HG03103 (cell line): ENCODE measurements around the gene KRTAP9-3.
"Not testable (repeated sequence)": the region's sequence is repeated elsewhere in the genome, so short reads cannot be mapped to it uniquely, and the experiment has no call there.

Experiments
- ATAC-seq: cut with Tn5 transposase; IDR thresholded peaks from one replicate; pipeline ENCODE4 v1.9.1; 2021; ENCODE audit warnings: low read depth; ENCODE audit not compliant: unreplicated experiment

Gene KRTAP9-3

GRCh38 chr17:41232399-41233105 is at the start of gene KRTAP9-3:
Gene KRTAP9-3 (plus strand): TSS chr17:41232449. CDS start chr17:41232502, 53 bp downstream.
- ATAC-seq = not testable (repeated sequence)

DNA sequence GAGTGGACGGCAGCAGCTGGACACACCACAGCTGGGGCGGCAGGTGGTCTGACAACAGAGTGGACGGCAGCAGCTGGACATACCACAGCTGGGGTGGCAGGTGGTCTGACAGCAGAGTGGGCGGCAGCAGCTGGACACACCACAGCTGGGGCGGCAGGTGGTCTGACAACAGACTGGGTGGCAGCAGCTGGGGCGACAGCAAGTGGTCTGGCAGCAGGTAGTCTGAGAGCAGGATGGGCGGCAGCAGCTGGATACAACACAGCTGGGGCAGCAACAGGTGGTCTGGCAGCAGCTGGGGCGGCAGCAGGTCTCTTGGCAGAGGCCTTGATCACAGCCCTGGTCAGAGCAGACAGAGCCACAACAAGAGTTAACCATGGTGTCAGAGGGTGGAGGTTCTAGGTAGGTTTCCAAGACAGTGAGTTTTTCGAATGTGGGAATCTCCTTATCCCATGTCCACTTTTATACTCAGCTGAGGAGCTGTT is 47.7 kb upstream of the KRTAP9-3 start, which contains the start of gene KRTAP4-1:
KRTAP4-1 (minus strand) TSS at position 432 of the 482 bp plus-strand sequence; CDS start at position 375, 57 bp downstream.
- ATAC-seq = no peak

- no peak for ATAC-seq
Measured at GRCh38 chr17:41185001-41185400, 47.2 kb upstream of the KRTAP9-3 start.

DNA sequence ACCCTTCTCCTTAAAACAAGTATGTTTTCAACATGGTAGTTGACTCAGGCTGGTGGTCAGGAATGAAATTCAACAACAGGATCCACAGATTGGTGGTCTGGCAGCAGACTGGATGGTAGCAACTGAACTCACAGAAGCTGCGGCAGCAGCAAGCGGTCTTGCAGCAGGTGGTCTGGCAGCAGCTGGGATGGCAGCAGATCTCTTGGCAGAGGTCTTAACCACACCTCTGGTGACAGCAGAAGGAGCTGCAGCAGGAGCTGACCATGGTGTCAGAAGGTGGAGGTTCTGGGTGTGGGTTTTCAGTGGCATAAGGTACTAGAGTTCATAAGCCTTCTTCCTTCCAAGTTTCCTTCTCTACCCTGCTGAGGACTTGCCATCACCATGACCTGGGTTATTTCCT is 45.4 kb upstream of the KRTAP9-3 start:
- ATAC-seq = no peak

DNA sequence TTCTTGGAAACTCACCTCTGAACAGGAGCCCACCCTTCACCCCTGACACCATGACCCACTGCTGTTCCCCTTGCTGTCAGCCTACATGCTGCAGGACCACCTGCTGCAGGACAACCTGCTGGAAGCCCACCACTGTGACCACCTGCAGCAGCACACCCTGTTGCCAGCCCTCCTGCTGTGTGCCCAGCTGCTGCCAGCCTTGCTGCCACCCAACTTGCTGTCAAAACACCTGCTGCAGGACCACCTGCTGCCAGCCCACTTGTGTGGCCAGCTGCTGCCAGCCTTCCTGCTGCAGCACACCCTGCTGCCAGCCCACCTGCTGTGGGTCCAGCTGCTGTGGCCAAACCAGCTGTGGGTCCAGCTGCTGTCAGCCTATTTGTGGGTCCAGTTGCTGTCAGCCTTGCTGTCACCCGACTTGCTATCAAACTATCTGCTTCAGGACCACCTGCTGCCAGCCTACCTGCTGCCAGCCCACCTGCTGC is 42.4 kb upstream of the KRTAP9-3 start, which contains the start of gene KRTAP9-1:
KRTAP9-1 (plus strand) TSS at position 51 of the 482 bp plus-strand sequence; CDS start at position 51, 0 bp downstream.
- not testable (repeated sequence) for ATAC-seq

DNA sequence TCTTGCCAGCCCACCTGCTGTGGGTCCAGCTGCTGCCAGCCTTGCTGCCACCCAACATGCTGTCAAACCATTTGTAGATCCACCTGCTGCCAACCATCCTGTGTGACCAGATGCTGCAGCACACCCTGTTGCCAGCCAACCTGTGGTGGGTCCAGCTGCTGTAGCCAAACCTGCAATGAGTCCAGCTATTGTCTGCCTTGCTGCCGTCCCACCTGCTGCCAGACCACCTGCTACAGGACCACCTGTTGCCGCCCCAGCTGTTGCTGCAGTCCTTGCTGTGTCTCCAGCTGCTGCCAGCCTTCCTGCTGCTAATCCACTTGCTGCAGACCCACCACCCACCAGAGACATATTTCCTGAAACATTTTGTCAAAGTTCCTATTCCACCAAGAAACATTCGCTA is 41.9 kb upstream of the KRTAP9-3 start:
- no peak for ATAC-seq

DNA sequence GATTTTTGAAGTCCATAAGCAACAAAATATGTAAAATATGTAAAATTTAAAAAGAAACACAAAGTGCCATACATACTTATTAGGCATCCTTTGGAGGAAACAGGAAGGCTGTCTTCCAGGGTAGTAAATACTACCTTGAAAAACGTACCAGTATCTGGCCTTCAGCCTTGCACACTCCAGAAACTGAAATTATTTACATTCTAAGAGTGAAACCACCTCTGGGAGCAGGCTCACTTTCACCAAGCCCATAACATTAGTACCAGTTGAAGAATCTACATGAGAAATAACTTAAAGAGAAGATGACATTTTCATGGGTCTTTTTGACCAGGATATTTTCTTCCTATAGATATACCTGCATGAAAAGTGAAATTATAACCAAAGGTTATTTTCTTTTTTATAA is 36.2 kb upstream of the KRTAP9-3 start:
- ATAC-seq = no peak

GRCh38 chr17:41199421-41200078 is 32.7 kb upstream of the KRTAP9-3 start:
- ATAC-seq = no peak

DNA sequence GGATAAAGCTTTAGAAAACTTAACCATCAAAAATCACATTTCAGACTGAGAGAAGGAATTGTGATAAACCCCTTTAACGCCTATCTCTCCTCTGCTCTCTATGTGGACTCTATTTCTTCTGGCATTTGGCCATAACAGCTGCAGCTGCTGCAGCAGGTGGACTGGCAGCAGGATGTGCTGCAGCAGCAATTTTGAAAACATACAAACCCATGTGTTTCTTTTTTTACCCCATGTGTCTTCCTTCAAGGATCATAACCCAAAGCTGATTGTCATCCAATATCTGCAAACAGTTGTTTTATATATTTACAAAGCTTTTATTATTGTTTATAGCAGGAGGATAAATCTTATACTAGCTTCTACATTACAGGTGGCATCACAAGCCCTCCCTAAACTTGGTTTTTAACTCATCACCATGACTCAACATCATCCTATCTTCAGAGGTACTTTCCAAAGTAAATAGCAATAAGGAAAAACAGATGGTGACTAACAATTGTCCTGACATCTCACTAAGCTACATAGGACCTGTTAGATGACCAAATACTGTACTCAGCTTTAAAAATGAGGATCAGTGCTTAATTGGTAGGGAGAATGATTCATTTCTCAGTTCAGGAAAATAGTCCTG is 20.3 kb upstream of the KRTAP9-3 start:
- no peak for ATAC-seq

DNA sequence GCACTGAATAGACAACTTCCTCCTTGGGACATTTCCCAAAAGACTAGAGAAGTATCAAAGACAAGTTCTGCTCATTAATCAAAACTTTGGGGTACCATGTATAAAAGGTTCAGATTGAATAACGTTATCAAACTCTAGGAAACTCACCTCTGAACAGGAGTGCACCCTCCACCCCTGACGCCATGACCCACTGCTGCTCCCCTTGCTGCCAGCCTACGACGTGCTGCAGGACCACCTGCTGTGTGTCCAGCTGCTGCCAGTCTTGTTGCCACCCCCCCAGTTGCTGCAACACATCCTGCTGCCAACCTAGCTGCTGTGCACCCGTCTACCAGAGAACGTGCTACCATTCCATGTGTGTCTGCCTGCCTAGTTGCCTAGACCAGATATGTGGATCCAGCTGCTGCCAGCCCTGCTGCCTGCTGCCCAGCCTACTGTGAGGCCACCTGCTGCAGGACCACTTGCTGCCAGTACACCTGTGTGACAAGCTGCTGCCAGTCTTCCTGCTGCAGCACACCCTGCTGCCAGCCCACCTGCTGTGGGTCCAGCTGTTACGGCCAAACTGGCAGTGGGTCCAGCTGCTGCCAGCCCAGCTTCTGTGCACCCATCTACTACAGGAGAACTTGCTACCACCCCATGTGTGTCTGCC is 19.6 kb upstream of the KRTAP9-3 start:
- ATAC-seq = no peak

- no peak for ATAC-seq
Measured at GRCh38 chr17:41215681-41216080, 16.6 kb upstream of the KRTAP9-3 start.

GRCh38 chr17:41223821-41224220 is 8.4 kb upstream of the KRTAP9-3 start:
- no peak for ATAC-seq

GRCh38 chr17:41226051-41226450 is 6.2 kb upstream of the KRTAP9-3 start:
- no peak for ATAC-seq

DNA sequence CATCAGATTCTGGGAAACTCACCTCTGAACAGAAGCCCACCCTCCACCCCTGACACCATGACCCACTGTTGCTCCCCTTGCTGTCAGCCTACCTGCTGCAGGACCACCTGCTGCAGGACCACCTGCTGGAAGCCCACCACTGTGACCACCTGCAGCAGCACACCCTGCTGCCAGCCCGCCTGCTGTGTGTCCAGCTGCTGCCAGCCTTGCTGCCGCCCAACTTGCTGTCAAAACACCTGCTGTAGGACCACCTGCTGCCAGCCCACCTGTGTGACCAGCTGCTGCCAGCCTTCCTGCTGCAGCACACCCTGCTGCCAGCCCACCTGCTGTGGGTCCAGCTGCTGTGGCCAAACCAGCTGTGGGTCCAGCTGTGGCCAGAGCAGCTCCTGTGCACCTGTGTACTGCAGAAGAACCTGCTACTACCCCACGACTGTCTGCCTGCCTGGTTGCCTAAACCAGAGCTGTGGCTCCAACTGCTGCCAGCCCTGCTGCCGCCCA is 5.6 kb upstream of the KRTAP9-3 start, which contains the start of gene KRTAP9-2:
KRTAP9-2 (plus strand) TSS at position 51 of the 498 bp plus-strand sequence; CDS start at position 58, 7 bp downstream.
- not testable (repeated sequence) for ATAC-seq

GRCh38 chr17:41230094-41230493 is 2.2 kb upstream of the KRTAP9-3 start:
- no peak for ATAC-seq

GRCh38 chr17:41231731-41232130 is 518 bp upstream of the KRTAP9-3 start:
- no peak for ATAC-seq

DNA sequence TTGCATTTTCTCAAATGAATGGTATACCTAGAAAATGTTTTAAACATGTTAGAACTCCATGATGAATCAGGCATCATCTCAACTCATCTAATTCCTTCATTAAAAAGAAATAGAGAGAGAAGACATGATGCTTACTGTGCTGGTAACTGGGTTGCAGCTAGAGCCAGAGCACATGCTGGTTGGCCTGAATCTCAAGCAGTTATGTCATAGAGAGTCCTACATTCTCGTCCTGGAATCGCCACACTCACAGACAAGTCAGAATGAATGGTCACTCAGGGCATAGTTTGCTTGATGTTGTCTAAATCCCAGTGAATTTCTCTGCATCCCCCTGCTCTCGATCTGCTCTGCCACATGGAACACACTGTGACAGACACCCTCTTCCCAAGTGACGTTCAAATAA is 4.9 kb downstream of the KRTAP9-3 start:
- ATAC-seq = not testable (repeated sequence)

GRCh38 chr17:41237949-41238437 is 5.7 kb downstream of the KRTAP9-3 start, which contains the start of gene KRTAP9-8:
Gene KRTAP9-8 (plus strand): TSS chr17:41237999. CDS start chr17:41238052, 53 bp downstream.
- not testable (repeated sequence) for ATAC-seq

GRCh38 chr17:41246995-41247787 is 14.9 kb downstream of the KRTAP9-3 start:
- ATAC-seq = not testable (repeated sequence)
